T-helper 2 cell treated with Interferon-gamma antibody and Interleukin-4, amounts not matched to agents 100 ng/mL and 5 ng/mL, for 36 hours (primary cell): ENCODE data around the gene FRY. TPM values are rescaled to one million over a fixed set of nuclear protein-coding genes. Genes with fewer than 3 reads are reported as not detected.
"Not testable (repeated sequence)": the region's sequence is repeated elsewhere in the genome, so short reads cannot be mapped to it uniquely, and the experiment has no call there.

ENCODE experiments used
- intact Hi-C: fragments of 100-400 bp; cut with micrococcal nuclease; formaldehyde crosslinking; loops from one replicate; pipeline ENCODE4 v1.15.1; 2023
- total RNA-seq: library from RNA; stranded (reverse); gene quantifications from 2 replicates; pipeline ENCODE4 v1.2.3, GENCODE V29; 2022

FRY gene
- total RNA-seq = 18.0 and 19.2 TPM in 2 replicates

DNA sequence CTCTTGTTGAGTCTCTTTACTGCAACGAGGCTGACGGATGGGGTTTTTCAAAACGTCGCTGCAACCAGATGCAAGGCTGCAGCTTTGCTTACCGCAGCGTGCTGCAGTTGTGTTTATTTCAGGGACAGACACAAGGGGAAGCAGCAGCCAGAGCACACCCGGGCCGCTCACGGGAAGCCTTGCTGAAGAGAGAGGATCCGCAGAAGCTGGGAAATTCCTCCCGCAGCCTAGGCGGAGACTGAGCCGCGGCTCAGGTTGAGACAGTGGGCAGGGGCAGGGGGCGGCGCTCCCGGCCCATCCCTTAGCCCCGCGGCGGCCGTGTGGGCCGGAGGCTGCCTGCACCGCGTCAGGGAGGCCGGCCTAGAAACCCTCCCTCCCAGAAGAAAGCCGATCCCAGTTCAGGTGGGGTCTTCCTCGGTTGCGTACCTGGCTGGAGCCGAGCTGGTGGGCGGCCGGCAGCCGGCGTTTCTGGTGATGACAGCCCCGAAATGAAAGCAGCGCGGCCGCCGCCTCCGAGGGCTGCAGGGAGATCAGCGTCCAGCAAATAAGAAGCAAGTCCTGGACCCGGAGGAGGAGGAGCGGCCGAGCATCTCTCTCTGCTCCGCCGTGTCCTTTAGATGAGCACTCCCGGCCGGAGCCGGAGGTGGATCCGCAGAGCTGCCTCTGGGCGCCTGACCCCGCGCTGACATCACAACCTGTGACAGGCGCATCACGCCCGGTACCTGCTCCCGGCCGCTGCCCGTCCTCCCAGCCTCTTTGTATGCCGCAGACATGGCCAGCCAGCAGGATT, at the start of gene FRY:
Gene FRY (plus strand): TSS at position 750 of the 790 bp plus-strand sequence. CDS start 22 bp downstream, at position 772.
- intact Hi-C loops = loop anchor here (1.0 to 5.0 kb wide), 9 partner anchors 10 to 506 kb away; partner anchors contain the start of genes BRCA2, N4BP2L1, N4BP2L2 and ZAR1L

DNA sequence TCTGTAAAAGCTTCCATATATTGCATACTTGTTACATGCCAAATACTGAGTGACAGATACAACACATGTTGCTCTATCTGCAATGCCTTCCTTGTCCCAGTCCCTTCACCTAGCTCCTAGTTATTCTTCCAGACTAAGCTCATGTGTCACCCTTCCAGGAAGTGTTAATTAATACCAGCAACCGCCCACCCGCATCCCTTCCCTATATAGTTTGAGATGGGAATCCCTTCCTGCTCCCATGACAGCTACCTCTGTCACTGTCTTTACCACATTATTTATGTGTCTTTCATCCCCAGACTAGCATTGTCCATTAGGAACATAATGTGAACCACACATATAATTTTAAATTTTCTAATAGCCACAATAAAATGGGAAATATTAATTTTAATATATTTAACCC, 49.5 kb upstream of the FRY start:
- intact Hi-C loops = no loop called here

DNA sequence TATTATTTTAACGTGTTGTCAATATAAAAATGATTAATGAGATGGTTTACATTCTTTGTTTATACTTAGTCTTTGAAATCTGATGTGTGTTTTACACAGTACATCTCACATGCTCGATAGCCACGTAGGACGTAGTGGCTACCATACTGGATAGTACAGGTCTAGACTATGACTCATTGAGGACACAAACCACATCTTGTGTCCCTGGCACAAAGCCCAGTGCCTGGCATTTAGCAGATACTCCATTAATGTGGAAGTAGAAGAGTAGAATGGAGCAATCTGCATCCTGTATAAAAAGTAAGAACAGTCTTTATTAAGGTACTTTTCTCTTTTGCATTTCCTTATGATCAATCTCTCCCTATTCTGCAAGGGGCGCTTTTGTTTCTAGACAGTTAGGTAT, 49.0 kb upstream of the FRY start:
- intact Hi-C loops = no loop called here

DNA sequence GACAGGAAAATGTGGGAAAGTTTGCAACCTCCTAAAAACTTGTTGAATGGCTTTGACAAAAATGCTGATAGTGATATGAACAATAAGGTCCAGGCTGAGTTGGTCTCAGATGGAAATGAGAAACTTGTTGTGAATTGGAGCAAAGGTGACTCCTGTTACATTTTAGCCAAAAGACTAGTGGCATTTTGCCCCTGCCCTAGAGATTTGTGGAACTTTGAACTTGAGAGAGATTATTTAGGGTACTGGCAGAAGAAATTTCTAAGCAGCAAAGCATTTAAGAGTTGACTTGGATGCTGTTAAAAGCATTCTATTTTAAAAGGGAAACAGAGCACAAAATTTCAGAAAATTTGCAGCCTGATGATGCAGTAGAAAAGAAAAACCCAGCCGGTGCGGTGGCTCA, 47.9 kb upstream of the FRY start:
- intact Hi-C loops = not testable (repeated sequence)

DNA sequence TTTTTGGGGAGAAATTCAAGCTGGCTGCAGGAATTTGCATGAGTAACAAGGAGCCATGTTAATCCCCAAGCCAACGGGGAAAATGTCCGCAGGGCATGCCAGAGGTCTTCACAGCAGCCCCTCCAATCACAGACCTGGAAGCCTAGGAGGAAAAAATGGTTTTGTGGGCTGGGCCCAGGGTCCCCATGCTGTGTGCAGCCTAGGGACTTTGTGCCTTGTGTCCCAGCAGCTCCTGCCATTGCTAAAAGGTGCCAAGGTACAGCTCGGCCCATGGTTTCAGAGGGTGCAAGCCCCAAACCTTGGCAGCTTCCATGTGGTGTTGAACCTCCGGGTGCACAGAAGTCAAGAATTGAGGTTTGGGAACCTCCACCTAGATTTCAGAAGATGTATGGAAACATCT, 47.2 kb upstream of the FRY start:
- intact Hi-C loops = not testable (repeated sequence)

DNA sequence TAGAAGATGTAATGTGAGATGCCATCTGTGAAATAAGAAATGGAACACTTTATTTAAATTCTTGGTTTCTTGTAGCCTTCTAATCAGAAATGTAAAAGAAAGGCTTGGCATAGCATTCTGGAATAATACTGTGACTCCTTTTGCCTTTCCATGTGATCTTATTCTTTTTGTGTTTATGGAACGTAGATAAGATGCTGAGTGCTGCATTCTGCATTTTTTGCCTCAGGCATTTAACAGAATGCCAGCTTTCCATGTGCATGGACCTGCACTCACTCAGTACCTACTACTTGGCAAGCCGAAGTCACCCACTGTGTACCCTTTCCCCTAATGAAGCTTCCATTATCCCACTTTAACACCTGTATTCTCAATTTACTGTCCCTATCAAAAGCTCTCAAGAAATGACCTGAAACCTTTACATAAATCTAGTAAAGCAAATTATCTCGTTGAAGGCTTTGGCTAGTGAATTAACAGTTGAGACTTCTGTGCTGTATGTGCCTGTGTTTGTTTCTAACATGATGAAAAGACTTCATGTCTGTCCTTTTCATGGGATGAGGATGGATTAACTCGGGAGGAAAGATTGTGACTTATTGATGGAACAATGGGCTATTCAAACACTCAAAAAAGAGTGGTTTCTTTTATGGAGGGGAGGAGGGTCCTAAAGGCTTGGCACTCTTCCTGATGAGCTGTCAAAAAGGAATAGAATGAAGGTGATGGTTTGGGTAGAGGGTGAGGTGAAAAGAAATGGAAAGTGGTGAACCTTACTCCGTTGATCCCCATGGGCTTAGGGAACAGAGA, 44.7 kb upstream of the FRY start:
- intact Hi-C loops = no loop called here

DNA sequence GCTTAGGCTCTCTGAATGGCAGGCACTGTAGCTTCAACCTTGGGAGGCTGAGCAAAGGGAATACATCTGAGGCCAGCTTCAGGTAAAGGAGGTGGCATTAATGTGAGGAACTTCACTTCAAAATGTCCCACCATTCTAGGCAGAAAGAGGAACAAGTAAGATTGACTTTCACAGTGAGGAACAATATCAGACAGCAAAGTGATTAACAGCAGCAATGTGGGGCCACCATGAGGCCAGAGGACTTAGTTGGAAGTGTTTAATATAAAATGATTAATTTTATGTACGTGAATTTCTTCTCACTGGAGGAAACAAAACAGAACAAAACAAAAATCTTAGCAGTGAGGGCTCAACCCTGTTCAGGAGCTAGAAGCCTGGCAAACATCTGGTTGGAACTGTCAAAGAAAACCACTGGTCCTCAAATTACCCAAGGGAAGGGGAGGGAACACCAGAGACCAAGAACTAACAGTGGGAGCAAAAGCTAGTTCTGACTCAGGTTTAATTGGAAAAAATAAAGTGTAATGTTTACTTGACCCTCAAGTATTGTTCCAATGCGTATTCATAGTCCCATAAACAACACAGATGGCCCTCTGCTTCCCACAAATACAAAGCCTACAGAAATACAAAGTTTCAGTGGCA, 43.9 kb upstream of the FRY start:
- intact Hi-C loops = no loop called here

DNA sequence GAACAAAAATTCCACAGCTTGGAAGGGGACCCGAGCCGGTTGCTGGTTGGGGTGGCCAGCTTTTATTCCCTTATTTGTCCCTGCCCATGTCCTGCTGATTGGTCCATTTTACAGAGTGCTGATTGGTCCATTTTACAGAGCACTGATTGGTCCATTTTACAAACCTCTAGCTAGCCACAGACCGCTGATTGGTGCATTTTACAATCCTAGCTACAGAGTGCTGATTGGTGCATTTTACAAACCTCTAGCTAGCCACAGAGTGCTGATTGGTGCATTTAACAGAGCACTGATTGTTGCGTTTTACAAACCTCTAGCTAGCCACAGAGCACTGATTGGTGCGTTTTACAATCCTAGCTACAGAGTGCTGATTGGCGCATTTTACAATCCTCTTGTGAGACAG, 37.2 kb upstream of the FRY start:
- intact Hi-C loops = not testable (repeated sequence)

DNA sequence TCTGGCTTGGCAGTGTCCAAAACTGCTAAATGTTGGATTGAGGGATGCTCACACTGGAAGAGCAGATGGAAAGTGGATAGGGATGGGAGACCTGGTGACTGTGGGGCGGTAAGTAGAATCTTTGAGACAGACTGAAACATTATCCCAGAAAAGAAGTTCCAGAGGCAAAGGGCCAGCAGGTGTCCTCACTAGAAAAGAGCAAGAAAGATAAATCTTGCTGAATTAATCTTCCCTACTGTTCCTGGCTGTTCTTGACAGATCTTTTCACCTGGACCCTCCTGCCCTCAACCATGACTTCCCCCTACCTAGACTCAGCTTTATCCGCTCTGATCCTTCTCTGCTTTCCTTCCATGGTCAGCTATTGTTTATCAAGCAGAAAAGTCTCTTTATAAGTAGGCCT, 35.0 kb upstream of the FRY start:
- intact Hi-C loops = no loop called here

DNA sequence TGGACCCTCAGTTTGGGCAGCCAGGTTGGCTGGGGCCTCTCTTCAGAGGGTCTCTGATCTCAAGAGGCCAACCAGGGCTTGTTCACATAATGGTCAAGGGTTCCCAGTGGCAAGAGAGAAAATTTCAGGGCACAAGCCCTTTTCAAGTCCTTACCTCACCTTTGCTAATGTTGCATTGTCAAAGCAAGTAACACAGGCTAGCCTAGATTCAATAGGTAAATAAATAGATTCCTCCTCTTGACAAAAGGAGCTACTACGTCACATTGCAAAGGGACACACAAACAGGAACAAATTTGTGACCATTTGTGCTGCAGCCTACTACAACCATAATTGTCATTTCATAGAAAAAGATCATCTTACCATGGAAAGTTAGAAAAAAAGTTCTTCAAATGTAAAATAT, 33.9 kb upstream of the FRY start:
- intact Hi-C loops = no loop called here

DNA sequence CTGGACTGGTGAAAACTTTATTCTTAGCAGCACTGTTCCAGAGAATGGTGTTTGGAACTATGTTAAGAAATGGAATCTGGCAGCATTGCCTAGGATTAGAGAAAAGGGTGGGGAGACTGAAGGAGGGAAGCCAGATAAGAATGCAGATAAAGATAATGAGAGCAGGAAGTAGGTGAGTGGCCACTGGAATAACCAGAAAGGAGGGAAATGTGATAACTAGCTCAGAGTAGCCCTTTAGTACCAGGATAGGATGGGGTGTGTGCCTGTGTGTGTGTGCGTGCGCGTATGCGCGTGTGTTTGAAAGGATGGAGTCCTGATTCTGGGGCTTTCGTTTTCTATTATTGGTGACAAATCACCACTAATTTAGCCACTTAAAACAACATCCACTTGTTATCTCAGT, 33.4 kb upstream of the FRY start:
- intact Hi-C loops = no loop called here

DNA sequence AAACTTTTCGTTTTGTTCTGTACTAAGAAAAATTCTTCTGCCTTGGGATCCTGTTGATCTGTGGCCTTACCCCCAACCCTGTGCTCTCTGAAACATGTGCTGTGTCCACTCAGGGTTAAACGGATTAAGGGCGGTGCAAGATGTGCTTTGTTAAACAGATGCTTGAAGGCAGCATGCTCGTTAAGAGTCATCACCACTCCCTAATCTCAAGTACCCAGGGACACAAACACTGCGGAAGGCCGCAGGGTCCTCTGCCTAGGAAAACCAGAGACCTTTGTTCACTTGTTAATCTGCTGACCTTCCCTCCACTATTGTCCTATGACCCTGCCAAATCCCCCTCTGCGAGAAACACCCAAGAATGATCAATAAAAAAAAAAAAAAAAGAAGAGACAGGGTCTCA, 30.8 kb upstream of the FRY start:
- intact Hi-C loops = loop anchor here (1.0 kb wide), 1 partner anchor 310 kb away; no protein-coding TSS in a partner anchor

DNA sequence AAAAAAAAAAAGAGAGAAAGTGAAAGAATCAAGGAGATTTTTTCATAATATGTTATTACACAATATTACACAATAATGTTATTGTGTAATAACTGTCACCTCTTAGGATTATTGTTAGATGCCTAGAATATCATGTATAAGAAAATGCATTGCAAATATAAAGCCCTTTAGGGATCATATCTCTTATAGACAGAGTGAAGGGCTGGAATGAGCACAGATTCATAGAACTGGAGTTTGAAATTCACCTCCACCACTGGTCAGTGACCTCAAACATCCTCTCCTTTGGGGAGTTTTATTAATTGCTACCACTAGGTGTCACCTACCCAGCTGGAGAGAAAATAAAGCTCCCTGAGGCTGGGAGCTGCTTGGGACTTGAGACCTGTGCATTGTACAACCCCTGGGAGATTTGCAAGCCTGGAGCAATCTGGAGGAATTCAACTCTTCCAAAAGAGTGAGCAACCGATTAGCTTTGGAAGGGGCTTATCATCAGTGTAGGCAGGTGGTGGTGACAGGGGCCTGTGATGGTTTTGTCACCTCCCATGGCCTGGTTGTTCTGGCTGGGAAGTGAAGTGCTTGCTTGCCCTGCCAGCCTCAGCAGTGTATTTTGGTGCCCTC, 30.3 kb upstream of the FRY start:
- intact Hi-C loops = loop anchor here (1.0 kb wide), 1 partner anchor 309 kb away; no protein-coding TSS in a partner anchor

DNA sequence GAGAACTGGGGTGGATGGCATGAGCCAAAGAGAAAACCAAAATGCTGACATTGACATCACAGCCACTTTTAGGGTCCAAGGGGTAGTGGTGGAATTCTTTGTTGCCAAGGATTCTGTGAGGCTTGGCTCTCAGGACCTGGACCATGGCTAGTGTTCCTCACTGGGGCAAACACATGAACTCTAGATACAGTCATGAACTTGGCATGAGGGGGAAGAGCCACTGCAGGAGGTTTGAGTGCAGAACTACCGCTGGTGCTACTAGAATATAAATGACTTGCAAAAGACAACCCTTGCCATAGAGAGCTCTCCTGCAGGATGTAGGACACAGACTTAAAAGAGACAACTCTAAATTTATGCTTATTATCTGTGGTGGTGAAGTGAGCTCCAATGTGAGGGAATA, 29.8 kb upstream of the FRY start:
- intact Hi-C loops = loop anchor here (1.0 kb wide), 1 partner anchor 309 kb away; no protein-coding TSS in a partner anchor

DNA sequence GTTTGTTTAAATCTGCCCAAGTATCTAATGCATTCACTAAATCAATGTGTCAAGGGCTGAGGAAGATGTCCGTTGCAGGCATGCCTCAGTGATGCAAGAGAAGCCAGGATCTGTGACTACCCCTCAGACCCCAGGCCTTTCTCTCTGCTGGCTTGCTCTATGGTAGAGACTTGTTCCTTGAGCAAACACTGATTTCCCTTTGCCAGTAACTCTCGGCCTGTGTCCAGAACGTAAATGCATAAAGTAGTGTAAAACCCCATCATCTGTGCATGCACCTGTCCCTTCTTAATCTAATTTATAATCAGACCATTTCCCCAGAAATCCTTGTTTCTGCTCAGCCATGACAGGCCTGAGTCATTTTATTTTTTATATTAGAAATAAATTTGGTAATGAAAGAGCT, 28.7 kb upstream of the FRY start:
- intact Hi-C loops = no loop called here

DNA sequence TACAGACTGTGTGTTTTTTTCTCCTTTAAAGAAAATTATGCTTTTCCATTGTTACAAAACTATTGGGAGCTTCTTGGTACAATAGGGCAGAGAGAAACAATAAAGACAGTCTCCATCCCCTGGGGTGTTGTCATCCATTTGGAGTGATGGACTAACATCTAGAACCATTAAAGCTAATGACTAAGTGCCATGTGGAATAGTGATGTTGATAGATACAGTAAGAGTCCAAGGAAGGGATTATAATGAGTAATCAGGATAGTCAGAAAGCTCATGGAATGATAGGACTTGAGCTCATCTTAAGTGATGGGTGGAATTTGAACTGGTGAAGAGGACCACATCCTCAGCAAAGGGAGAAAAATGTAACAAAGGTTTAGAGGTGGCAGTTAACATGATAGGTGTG, 24.1 kb upstream of the FRY start:
- intact Hi-C loops = no loop called here

DNA sequence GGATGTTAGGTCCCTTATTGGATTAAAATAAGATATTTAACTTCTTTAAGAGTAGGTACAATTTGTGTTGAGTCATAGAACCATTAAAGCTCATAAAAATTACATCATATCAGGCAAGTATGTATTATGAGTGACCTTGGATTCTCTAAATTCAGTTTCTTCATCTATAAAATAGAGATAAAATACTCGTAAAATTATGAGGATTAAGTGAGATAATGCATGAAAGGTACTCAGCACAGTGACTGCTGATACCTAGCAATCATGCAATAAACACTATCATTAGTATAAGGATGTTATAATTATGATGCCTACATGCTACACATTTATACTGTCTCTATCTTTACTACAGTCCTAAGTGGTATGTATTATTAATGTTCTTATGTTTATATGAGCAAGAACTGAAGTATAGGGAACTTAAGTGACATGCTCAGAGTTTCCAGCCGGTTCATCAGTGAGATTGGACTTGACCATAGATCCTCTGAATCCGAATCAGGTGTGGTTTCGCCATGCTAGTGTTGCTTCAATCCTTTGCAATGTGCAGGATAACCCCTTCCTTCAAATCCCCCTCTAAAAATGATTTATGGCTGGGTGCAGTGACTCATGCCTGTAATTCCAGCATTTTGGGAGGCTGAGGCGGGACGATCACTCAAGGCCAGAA, 22.9 kb upstream of the FRY start:
- intact Hi-C loops = no loop called here

DNA sequence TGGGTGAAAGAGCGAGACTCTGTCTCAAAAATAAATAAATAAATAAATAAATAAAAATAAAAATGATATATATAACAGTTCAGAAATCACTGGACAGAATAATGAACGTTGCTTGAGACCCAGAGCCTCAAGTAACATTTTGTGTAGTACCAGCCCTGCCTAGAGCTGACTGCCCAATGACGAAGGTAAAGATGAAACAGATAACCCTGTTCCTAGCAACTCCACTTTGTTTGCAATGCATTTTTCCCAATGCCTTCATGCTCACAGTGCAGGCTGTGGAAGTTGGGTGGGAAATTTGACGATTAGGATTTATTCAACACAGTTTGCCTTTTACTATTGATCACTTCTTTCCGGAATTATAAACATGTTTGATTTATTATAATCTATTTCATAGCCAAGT, 22.2 kb upstream of the FRY start:
- intact Hi-C loops = no loop called here

DNA sequence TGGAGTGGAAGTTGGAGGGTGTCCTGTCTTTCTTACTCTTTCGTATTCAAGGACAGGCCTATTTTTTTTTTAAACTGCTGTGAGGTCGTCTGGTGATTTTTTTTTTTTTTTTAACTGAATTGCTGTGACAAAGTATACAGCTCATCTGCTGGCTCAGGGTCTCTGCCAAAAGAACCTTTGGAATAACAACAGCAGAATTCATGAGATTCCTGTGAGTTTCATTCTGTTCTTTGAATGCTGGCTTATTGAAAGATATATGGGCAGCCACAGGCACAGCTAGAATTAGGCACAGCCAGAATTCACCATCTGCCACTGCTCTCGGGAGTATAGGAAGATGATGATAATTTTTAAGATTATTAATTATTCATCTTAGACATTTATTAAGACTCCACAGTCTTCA, 21.4 kb upstream of the FRY start:
- intact Hi-C loops = no loop called here

DNA sequence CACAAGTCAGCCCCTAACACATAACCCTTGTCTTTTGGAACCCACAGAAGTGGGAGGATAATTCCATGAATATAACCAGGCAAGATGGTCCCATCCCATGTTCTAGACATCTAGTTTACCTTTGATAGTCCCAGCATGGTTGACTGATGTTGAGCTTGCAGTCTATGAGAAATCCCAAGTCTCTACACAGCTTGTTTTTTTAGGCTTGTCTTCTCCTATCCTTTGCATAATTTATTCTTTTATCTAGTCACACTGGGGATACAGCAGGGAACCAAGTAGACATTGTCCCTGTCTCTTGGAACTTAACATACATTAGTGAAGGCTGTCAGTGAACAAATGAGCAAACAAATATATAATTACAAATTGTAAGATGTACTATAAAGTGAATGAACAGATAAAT, 19.6 kb upstream of the FRY start:
- intact Hi-C loops = no loop called here

DNA sequence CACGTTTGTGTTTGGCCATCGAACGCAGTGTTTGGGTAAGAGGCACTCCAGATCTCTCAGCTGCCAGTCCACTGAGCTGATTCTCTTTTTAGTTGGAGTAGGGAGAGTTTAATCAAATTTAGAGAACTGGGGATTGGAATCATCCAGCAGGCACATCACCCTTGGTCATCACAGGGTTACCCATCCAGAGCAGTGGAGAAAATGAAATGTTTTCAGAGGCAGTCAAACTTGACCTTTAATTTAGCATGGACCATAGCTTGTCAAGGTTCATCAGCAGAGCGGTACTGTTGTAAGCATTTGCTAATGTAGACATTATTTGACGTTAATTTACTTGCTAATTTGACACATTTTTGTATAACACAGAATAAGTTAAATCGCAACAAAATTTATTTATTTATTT, 18.4 kb upstream of the FRY start:
- intact Hi-C loops = no loop called here
